Skeletal muscle cell (primary cell): Measurements from ENCODE around the gene OSBPL5.

Experiments
- DNase-seq: peaks from one replicate; pipeline ENCODE4 v3.0.0-alpha.2; 2010; ENCODE audit warnings: low read depth
- H3K4me3 ChIP-seq: 2 replicates; pipeline ENCODE4 v1.5.1; 2011; ENCODE audit warnings: low read depth, mild to moderate bottlenecking, control low read depth, low read length, moderate library complexity

The OSBPL5 gene

DNA sequence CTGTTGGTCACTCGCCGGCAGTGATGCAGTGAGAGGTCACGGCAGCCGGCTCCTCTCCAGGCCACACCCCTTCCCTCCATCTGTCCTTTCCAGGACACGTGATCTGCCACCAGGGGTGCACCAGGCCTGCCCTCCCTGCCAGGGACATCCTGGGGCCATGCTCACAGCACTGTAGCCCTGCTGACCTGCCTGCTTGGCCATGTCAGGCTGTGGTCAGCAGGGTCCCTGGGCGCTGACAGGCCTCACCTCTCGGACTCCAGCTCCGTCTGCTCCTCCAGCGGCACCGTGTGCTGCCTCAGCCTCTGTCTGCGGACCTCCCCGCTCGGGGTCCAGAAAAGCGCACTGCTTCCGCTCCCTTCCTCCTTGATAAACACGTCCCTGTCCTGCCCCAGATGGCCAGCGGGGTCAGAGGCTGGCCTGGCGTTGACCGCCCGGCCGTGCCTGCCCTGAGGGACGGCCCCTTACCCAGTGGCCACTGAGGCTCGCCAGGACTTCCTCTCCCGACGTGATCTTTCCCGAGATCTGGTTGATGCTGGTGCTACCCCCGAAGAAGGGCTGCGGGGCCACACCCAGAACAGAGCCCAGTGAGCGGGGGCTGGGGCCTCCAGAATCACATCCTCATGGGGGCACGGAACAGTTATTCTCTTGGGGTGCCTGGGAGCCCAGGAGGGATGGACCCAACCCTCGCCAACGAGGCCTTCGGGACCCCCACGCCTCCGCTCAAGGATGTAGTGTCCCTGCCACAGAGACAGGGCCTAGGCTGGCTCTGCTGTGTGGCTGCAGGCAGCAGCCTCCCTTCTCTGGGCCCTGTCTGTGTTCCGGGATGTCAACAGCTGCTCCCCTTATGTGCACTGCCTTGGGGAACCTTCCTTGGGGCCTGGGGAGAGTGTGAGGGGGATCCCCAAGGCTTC is 71.6 kb downstream of the OSBPL5 start:
- DNase-seq: no peak
- no peak overlapping the region for H3K4me3 ChIP-seq

DNA sequence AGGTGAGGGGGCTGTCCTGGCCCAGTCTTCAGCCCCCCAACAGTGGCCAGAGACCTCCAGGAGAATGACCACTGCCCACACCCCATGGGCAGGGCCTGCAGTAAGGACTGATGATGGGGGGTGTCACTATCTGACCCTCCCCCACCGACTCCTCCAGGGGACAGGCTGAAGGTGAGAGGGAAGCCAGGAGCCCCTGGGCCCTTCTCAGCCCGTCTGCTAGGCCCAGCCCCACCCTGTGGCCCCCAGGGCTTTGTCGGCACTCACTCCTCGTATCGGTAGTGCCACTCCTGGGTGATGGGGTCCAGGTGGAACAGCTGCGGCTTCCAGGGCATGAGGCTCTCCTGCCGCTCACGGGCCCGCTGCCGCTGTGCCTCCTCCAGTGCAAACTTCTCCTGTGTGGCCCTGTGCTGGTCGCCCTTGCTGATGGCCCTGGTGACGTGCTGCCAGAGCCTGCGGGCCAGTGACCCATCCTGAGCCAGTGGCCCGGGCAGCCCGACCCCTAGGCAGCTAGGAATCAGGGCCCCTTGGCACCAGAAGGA is 72.4 kb downstream of the OSBPL5 start:
- DNase-seq: no peak

DNA sequence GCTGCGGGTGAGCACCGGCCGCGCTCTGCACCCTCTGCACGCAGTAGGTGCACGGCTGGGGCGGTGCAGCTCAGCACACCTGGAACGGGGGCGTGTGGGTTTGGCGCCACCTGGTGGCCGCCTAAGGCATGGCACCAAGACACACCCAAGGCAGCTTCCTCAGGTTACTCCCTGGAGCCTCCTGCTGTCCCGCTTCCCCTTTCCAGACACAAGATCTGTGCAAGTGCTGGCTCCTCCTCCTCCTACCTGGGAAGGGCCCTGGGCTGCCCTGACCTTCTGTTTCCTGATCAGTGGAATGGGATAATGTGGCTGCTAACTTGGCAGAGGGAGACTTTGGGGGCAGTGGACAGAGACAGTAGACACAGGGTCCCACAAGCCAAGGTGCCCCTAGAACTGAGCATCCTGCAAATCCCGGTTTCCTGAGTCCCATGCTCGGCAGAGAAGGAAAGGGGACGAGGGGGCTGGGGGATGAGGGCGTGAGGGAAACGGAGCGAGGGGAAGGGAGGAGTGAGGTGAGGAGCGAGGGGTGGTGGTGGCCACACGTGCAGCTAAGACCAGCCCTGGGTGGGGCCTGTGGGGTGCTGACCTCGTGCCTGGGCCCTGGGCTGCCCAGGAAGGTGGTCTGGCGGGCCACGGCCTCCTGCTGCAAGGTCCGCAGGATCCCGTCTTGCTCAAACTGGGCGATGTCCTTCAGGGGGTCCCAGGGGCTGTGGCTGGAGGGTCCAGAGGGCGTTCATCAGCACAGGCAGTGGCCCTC is 73.1 kb downstream of the OSBPL5 start:
- H3K4me3 ChIP-seq: no peak overlapping the region
- DNase-seq: no peak

More for the DNA sequence above, 72.4 kb downstream of the OSBPL5 start:
- H3K4me3 ChIP-seq: no peak overlapping the region

DNA sequence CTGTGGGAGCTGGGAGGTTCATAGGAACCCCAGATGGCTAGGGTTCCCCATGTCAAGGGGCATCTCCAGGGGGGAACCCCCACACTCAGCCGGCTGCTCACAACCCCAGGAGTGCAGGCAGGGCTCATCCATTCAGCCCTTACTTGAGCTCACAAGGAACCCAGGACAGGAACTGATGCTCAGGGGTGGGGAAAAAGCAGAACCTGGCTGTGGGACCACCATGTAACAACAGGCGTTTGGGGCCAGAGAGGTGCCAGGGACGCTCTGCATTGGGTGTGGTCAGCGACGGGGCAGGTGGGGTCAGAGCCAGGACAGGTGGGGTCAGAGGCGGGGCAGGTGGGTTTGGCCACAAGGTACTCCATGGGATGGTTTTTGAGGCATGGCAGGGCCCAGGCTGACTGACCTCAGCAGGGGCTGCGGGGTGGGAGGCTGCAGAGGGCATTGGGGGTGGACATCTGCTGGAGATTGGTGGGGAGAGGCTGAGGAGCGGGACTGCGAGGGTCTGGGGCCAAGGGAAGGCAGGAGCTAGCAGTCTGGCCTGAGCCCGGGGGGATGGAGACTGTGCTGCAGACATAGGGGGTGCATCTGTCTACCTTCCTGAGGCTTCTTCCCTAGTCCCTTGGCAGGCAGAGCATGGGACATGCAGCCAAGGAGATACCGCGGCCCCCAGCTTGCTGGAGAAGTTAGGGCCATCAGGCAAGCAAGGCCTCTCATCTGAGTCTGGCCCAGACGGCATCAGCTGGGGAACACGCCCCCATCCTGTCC is 73.8 kb downstream of the OSBPL5 start:
- no peak overlapping the region for H3K4me3 ChIP-seq
- no peak for DNase-seq

DNA sequence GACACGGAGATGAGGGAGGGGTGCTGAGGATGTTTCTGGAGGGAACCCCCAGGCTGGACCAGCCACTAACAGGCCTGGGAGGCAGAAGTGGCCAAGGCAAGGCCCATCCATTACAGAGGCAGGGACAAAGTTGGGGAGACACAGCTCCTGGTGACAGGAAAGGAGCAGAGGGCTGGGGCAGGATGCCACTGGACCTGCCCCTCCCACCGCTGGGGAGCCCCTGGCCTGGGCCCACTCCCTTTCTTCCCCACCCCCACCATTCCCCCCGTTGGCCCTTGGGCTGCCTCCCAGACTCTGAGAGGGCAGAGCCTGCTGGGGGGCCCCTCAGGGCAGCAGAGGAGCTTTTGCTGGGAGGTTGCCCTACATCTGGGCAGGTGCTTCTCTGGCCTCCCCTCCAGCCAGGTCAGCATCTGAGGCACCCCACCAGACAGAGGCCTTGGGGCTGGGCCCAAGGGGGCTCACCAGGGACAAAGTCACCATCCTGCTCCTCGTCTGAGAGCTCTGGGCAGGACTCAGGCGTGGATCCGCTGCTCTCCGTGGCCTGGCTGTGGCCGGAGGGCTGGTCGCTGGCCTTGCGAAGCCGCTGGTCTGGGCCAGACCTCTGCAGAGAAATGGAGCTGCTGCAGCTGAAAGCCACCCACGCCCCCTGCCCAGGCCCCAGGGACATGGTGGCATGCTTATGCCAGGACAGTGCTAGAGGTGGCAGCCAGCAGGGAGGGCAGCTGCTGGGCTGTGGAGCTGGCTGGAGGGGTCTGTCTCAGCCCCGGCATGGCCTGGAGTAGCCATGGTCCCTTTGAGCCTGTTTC is 74.8 kb downstream of the OSBPL5 start:
- no peak for DNase-seq
- H3K4me3 ChIP-seq: no peak overlapping the region

DNA sequence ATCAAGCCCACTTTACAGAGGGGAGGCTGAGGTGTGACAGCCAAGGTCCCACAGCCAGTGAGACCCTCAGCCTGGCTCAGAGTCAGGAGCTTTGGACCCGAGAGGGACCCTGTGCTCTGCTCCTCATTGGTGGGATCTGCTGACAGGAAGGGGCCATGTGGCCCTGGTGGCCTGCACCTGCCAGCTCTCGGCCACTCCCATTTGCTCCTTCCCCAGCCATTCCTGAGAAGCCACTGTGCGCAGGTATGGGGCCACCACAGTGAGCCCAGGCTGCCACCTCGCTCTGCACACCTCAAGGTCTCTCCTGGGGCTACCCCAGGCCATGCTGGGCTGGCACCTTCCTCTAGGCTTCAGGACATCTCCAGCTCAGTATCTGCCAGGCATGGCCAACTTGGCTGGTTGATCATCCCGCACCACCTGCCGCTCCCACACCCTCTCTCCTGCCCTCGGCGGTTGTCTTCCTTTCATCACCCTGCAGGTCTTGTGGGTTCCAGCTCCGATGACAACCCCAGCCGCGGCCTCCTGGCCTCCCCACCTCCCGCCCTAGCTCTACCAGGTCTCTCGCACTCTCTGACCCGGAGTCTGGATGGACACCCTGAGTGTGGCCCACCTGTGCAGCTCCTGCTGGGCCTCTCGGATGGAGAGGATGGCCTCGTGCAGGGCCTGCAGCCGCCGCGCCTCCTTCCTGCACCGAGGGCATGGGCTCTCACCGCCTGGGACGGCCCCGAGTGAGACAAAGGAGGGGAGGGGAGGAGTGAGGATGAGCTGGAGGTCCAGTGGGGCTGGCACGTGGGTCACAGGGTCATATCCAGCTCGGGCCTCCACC is 75.7 kb downstream of the OSBPL5 start:
- DNase-seq: no peak
- H3K4me3 ChIP-seq: no peak overlapping the region

DNA sequence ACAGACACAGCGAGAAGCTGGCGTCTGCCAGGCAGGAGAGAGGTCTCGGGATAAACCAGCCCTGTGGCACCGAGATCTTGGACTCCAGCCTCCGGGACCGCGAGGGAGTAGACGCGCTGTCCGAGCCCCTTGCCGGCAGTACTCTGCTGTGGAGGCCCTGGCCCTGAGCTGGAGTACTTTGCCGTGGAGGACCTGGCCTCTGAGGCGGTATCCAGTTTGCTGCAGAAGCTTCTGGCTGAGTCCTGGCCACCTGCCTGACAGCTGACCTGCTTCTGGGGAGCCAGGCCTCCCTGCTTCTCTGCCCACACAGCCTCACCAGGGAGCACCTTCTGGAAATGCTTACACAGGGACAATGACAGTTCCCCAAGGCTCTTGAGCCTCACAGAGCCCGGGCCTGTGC is 76.3 kb downstream of the OSBPL5 start:
- DNase-seq: no peak
- no peak overlapping the region for H3K4me3 ChIP-seq

DNA sequence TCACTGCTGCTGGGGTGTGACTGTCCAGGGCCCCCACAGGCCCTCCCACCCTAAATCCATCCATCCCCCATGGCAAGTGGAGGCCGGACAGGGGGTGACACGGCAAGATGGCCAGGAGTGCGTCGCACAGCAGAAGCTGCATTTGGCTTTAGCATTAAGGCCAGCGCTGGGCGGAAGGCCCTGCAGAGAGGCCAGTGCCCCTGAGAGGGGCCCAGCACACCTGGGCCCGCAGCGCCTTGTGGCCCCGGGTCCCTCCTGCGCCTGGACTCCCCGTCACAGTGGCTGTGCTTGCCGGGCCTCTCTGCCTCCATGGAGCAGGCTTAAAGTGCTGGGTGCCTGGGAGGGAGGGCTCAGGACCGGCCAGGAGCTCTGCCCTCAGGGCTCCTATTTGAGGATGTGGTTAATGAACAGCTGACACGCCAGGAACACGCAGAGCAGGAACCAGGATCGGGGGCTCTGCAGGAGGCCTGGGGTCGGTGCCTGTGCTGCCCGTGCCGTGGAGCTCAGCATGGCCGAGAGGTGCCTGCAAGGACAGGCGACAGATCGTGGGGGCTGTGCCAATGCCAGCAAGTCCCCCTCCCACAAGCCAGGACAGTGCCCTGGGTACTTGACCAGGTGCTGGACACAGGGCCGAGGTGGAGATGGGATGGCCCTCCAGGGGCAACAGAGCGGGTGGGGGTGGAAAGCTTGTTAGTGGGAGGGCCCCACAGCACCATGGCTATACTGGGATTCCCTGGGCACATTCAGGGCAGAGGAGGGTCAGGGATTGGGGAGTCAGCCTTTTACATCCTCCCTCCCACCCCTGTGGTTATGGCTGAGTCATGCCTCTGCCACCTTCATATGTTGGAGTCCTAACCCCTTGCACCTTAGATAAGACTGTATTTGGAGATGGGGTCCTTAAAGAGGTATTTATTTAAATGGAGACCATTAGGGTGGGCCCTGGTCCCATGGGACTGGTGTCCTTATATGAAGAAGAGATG is 77.0 kb downstream of the OSBPL5 start:
- no peak overlapping the region for H3K4me3 ChIP-seq
- DNase-seq: no peak

DNA sequence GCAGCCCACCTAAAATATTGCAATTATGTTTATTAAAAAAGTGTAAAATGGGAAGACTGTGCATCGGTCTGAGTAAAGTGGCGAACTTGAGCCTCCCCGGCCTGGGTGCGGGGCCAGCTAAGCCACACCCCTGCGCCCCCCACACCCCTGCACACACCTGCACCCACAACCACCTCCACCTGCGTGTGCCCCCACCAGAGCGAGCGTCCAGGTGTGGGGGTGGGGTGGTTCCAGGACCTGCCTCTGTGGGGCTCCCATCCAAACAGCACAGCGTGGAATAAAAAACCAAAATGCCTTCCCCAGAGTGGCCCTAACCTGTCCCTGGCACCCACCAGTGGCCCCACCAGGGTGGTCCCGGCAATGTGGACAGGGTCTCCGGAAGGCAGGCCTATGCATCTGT is 77.7 kb downstream of the OSBPL5 start:
- no peak overlapping the region for H3K4me3 ChIP-seq
- no peak for DNase-seq

DNA sequence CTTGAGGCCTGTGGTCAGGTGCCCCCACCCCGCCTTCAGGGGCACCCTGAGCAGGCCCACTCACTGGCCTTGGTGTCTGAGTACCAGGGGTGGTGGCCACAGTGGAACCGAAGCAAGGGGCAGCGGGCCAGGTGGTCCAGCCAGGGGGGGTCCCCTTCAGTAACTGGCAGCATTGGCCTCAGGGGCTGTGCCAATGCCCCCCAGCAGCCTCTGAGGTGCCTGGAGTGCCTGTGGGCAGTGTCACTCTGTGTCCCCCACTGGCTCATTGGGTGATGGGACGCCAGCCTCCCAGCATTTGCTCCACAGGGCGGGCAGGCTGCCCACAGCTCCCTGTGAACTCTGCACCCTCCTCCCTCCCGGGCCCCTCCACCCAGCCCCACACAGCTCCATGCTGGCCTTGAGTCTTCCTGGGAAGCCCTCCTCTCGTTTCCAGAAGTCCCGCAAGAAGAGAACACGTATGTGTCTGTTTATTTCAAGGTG is 78.4 kb downstream of the OSBPL5 start:
- DNase-seq: no peak
- no peak overlapping the region for H3K4me3 ChIP-seq

DNA sequence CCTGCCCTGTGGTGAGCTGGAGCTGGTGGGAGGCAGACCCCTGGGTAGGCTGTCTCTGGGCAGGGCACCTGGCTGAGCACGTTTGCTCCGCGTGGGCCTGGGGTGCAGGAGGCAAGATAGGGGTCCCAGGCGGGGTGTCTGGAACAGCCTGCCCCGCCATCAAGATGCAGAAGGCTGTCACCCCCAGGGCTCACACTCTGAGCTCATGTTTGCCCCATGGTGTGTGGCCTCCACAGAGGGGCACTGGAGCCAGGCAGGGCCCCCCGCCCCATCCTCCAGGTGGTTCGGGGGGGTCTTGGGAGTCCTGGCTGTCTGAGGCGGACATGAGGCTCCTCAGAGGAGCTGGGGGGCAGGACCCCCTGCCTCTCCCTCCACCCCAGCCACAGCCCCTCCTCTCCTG is 79.0 kb downstream of the OSBPL5 start:
- no peak overlapping the region for H3K4me3 ChIP-seq
- no peak for DNase-seq

DNA sequence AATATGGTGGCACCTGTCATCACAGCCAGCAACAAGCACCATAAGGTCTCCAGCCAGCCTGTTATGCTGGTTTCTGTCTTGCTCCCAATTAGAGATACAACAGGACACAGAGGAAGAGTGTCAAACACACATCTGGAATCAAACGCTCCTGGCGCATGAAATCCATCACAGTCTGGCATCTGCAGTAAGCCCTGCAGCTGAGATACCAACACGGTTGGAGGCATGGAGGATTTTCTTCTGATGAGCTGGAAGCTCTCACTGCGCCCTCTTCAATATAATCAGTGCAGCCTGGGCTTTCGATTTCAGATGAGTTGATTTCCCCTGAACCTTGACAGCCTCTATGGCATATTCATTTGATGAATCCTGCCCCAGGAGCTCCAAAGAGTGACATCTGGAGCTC is 80.1 kb downstream of the OSBPL5 start:
- no peak for DNase-seq
- no peak overlapping the region for H3K4me3 ChIP-seq

DNA sequence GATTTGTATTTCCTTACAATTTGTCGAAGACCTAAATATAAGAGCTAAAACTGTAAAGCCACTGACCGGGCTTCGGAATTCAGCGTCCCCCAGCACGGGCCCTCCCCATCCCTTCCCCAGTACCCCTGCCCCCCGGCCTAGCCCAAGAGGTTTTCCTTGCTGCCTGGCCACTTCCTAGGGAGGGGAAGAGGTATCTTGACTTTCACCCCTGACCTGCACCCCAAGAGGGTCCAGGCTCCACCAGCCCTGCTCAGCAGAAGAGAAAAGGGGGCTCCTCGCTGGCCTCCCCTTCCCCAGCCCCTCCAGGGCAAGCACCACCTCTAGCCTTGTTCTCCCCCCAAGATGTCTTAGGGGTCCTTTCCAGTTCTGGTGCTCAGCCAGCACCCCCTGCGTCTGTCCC is 81.8 kb downstream of the OSBPL5 start:
- no peak for DNase-seq
- H3K4me3 ChIP-seq: no peak overlapping the region

DNA sequence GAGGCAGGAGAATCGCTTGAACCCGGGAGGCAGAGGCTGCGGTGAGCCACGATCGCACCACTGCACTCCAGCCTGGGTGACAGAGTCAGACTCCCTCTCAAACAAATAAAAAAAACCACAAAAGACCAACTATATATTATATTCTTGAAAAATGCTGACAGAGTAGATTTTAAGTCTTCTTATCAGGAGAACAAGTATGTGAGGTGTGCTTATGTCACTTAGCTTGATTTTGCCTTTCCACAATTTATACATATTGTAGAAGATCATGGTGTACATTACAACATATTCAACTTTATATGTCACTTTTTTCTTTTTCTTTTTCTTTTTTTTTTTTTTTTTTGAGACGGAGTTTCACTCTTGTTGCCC is 83.7 kb downstream of the OSBPL5 start:
- no peak for DNase-seq
- no peak overlapping the region for H3K4me3 ChIP-seq

DNA sequence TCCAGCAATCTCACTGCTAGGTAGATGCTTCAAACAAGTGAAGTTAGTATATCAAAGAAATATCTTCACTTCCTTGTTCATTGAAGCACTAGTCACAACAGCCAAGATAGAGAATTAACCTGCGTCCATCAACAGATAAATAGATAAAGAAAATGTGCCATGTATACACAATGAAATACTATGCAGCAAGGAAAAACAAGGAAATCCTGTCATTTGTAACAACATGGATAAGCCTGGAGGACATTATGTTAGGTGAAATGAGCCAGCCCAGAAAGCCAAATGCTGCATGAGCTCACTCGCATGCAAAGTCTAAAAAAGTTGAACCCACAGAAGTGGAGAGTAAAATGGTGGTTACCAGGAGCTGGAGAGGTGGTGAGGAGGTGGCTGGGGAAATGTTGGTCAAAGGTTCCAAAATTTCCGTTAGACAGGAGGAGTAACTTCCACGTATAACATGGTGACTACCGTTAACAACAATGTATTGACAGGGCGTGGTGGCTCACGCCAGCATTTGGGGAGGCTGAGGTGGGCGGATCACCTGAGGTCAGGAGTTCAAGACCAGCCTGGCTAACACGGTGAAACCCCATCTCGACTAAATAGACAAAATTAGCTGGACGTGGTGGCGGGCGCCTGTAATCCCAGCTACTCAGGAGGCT is 84.3 kb downstream of the OSBPL5 start:
- H3K4me3 ChIP-seq: no peak overlapping the region

DNA sequence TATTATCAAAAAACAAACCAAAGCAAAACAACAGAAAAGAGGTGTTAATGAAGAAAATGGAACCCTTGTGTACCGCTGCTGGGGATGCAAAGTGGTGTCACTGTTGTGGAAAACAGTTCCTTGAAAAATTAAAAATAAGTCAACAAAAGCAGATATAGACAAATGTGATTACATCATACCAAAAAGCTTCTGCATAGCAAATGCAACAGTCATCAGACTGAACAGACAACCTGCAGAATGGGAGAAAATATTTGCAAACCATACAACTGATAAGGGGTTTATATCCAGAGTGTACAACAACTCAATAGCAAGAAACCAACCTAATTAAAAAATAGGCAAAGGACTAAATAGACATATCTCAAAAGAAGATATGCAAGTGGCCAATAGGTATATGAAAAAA is 85.0 kb downstream of the OSBPL5 start:
- no peak for DNase-seq
- H3K4me3 ChIP-seq: no peak overlapping the region

More for the DNA sequence above, 84.3 kb downstream of the OSBPL5 start:
- DNase-seq: no peak
